Prostate gland (tissue), 2 donors: ENCODE results near the gene PDE9A.

Experiments
- POLR2A ChIP-seq: fragments of 450-650 bp; IDR thresholded peaks from one replicate; pipeline ENCODE4 v1.6.1; 2016; ENCODE audit warnings: antibody characterized with exemption, mild to moderate bottlenecking
- POLR2AphosphoS5 ChIP-seq: sonication (generic); formaldehyde crosslinking; IDR thresholded peaks from one replicate; pipeline ENCODE4 v1.6.1; 2017; ENCODE audit warnings: antibody characterized with exemption
- TF ChIP-seq, protein P1 (sequence below), 4 experiments: fragments of 200-600 bp in 2 of 4; fragments of 450-650 bp in 2 of 4; sonication (generic) in 2 of 4; IDR thresholded peaks; 1 replicate in 3 of 4; 2 replicates in 1 of 4; pipeline ENCODE4 v1.5.1; 2016 to 2019; ENCODE audit warnings: antibody characterized with exemption in 4 of 4, mild to moderate bottlenecking in 2 of 4, moderate library complexity in 2 of 4

DNA sequence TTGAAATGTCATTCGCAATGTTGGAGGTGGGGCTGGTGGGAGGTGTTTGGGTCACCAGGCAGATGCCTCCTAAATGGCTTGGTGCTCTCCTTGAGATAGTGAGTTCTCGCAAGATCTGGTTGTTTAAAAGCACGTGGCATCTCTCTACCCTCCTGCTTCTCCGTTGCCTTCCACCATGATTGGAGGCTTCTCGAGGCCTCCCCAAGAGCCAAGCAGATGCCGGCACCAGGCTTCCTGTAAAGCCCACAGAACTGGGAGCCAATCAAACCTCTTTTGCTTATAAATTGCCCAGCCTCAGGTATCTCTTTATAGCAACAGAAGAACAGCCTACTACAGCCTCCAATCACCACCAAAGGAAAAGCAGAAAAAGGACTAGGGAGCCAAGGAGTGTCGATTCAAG, 80.5 kb downstream of the PDE9A start:
- TF ChIP-seq, protein P1, sequence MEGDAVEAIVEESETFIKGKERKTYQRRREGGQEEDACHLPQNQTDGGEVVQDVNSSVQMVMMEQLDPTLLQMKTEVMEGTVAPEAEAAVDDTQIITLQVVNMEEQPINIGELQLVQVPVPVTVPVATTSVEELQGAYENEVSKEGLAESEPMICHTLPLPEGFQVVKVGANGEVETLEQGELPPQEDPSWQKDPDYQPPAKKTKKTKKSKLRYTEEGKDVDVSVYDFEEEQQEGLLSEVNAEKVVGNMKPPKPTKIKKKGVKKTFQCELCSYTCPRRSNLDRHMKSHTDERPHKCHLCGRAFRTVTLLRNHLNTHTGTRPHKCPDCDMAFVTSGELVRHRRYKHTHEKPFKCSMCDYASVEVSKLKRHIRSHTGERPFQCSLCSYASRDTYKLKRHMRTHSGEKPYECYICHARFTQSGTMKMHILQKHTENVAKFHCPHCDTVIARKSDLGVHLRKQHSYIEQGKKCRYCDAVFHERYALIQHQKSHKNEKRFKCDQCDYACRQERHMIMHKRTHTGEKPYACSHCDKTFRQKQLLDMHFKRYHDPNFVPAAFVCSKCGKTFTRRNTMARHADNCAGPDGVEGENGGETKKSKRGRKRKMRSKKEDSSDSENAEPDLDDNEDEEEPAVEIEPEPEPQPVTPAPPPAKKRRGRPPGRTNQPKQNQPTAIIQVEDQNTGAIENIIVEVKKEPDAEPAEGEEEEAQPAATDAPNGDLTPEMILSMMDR (IDR thresholded peaks at IDR 0.05), result no peak
- TF ChIP-seq POLR2A (no peak), POLR2AphosphoS5 (no peak)
